Measurements from ENCODE around the gene LCE1F. TPM values are rescaled to one million over a fixed set of nuclear protein-coding genes. Genes with fewer than 3 reads are reported as not detected.

Gene LCE1F
- total RNA-seq, 4 donors from 2014 or later = not detected

GRCh38 chr1:152739841-152740240 lies 35.1 kb upstream of the LCE1F start:
- no peak for DNase-seq (ENCODE audit: extremely low spot score)
- TF ChIP-seq POLR2A (IDR thresholded peaks at IDR 0.05; ENCODE audit: low read depth) = no peak
- TF ChIP-seq, protein P1, sequence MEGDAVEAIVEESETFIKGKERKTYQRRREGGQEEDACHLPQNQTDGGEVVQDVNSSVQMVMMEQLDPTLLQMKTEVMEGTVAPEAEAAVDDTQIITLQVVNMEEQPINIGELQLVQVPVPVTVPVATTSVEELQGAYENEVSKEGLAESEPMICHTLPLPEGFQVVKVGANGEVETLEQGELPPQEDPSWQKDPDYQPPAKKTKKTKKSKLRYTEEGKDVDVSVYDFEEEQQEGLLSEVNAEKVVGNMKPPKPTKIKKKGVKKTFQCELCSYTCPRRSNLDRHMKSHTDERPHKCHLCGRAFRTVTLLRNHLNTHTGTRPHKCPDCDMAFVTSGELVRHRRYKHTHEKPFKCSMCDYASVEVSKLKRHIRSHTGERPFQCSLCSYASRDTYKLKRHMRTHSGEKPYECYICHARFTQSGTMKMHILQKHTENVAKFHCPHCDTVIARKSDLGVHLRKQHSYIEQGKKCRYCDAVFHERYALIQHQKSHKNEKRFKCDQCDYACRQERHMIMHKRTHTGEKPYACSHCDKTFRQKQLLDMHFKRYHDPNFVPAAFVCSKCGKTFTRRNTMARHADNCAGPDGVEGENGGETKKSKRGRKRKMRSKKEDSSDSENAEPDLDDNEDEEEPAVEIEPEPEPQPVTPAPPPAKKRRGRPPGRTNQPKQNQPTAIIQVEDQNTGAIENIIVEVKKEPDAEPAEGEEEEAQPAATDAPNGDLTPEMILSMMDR (IDR thresholded peaks at IDR 0.05) = no peak
- TF ChIP-seq POLR2AphosphoS5 (IDR thresholded peaks at IDR 0.05) = no peak
- TF ChIP-seq EP300 (IDR thresholded peaks at IDR 0.05) = no peak
- H3K36me3 ChIP-seq = no peaks in the 10 kb centered on the region
- intact Hi-C loops (cut with DNase I) = no loop called here
- 81% methylated on average over 3 of the region's 3 CpGs for WGBS
- no peaks in the 10 kb centered on the region for H3K27me3 ChIP-seq
- no peak overlapping the region for H3K4me3 ChIP-seq
- H3K4me1 ChIP-seq = no peaks in the 10 kb centered on the region
- no peak overlapping the region for H3K27ac ChIP-seq (replicated peaks in 1 of 4)
- H3K9me3 ChIP-seq = no peaks in the 10 kb centered on the region

GRCh38 chr1:152741656-152742055 lies 33.3 kb upstream of the LCE1F start:
- Histone ChIP-seq H3K36me3 (no peaks in the 10 kb centered on the region), H3K4me1 (no peaks in the 10 kb centered on the region), H3K27me3 (no peaks in the 10 kb centered on the region), H3K4me3 (no peak overlapping the region), H3K27ac (replicated peaks in 1 of 4) (no peak overlapping the region), H3K9me3 (no peaks in the 10 kb centered on the region)
- intact Hi-C loops (cut with DNase I) = no loop called here
- TF ChIP-seq POLR2AphosphoS5 (IDR thresholded peaks at IDR 0.05) (no peak), POLR2A (IDR thresholded peaks at IDR 0.05; ENCODE audit: low read depth) (no peak), EP300 (IDR thresholded peaks at IDR 0.05) (no peak)
- TF ChIP-seq, protein P1 (IDR thresholded peaks at IDR 0.05) = no peak
- no peak for DNase-seq (ENCODE audit: extremely low spot score)

- no peaks in the 10 kb centered on the region for H3K9me3 ChIP-seq
- no peak overlapping the region for H3K27ac ChIP-seq (replicated peaks in 1 of 4)
- no peak for TF ChIP-seq POLR2AphosphoS5 (IDR thresholded peaks at IDR 0.05)
- TF ChIP-seq, protein P1 (IDR thresholded peaks at IDR 0.05) = no peak
- no peak for TF ChIP-seq POLR2A (IDR thresholded peaks at IDR 0.05; ENCODE audit: low read depth)
- TF ChIP-seq EP300 (IDR thresholded peaks at IDR 0.05) = no peak
- no peaks in the 10 kb centered on the region for H3K4me1 ChIP-seq
- H3K27me3 ChIP-seq = no peaks in the 10 kb centered on the region
- no peak for DNase-seq (ENCODE audit: extremely low spot score)
- H3K4me3 ChIP-seq = no peak overlapping the region
- WGBS = 77% methylated on average over 2 of the region's 2 CpGs
- no peaks in the 10 kb centered on the region for H3K36me3 ChIP-seq
- intact Hi-C loops (cut with DNase I) = no loop called here
Measured at GRCh38 chr1:152743371-152744145, 31.4 kb upstream of the LCE1F start.

DNA sequence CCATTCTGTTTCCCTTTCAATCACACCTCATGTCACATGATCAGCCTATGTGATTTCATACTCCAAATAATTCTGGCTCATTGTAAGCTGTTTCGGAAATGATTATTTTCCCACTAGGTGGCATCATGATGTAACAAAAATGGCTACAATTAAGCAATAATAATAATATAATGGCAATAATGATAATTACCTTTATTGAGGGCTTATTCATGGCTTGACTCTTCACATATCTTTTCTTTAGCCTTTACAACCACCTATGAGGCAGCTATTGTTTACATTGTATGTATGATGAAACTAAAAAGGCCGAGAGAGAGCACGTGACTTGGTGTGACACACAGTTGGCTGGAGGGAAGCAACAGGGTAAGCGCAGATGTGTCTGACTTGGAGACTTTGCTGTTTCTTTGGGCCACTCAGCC lies 29.6 kb upstream of the LCE1F start:
- no peaks in the 10 kb centered on the region for H3K9me3 ChIP-seq
- intact Hi-C loops (cut with DNase I) = no loop called here

More for the DNA sequence above, 29.6 kb upstream of the LCE1F start:
- no peaks in the 10 kb centered on the region for H3K36me3 ChIP-seq
- H3K4me1 ChIP-seq = no peaks in the 10 kb centered on the region
- TF ChIP-seq, protein P1 (IDR thresholded peaks at IDR 0.05) = no peak
- no peak overlapping the region for H3K27ac ChIP-seq (replicated peaks in 1 of 4)
- WGBS = 69% methylated on average over 4 of the region's 4 CpGs
- no peak for DNase-seq (ENCODE audit: extremely low spot score)
- no peaks in the 10 kb centered on the region for H3K27me3 ChIP-seq
- no peak overlapping the region for H3K4me3 ChIP-seq

Measured in esophagus muscularis mucosa (tissue), 4 donors.